Measurements from ENCODE around the gene ADGRA1.
"Not testable (repeated sequence)": the region's sequence is repeated elsewhere in the genome, so short reads cannot be mapped to it uniquely, and the experiment has no call there.

The ADGRA1 gene

GRCh38 chr10:133128126-133129070 lies 40.7 kb downstream of the ADGRA1 start:
- no peak for DNase-seq (ENCODE audit: low read depth)

- no peak for DNase-seq (ENCODE audit: low read depth)
Observed at GRCh38 chr10:133129071-133129858, 41.5 kb downstream of the ADGRA1 start.

- DNase-seq (ENCODE audit: low read depth) = no peak
Observed at GRCh38 chr10:133129859-133130495, 42.3 kb downstream of the ADGRA1 start.

- no peak for DNase-seq (ENCODE audit: low read depth)
Observed at GRCh38 chr10:133130602-133131001, 42.9 kb downstream of the ADGRA1 start.

- DNase-seq (ENCODE audit: low read depth) = no peak
Observed at GRCh38 chr10:133131053-133131452, 43.3 kb downstream of the ADGRA1 start.

- no peak for DNase-seq (ENCODE audit: low read depth)
Observed at GRCh38 chr10:133131734-133132472, 44.2 kb downstream of the ADGRA1 start.

GRCh38 chr10:133132473-133133291 lies 45.0 kb downstream of the ADGRA1 start:
- DNase-seq (ENCODE audit: low read depth) = no peak

- no peak for DNase-seq (ENCODE audit: low read depth)
Observed at GRCh38 chr10:133133471-133134231, 45.9 kb downstream of the ADGRA1 start.

- DNase-seq (ENCODE audit: low read depth) = no peak
Observed at GRCh38 chr10:133134411-133135115, 46.8 kb downstream of the ADGRA1 start.

- DNase-seq (ENCODE audit: low read depth) = no peak
Observed at GRCh38 chr10:133135116-133135465, 47.4 kb downstream of the ADGRA1 start.

GRCh38 chr10:133137486-133138145 lies 49.9 kb downstream of the ADGRA1 start:
- DNase-seq (ENCODE audit: low read depth) = not testable (repeated sequence)

- DNase-seq (ENCODE audit: low read depth) = no peak
Observed at GRCh38 chr10:133139551-133140065, 51.9 kb downstream of the ADGRA1 start.

GRCh38 chr10:133140417-133141143 lies 52.9 kb downstream of the ADGRA1 start:
- DNase-seq (ENCODE audit: low read depth) = no peak

GRCh38 chr10:133141144-133141957 lies 53.6 kb downstream of the ADGRA1 start:
- no peak for DNase-seq (ENCODE audit: low read depth)

GRCh38 chr10:133141958-133142340 lies 54.2 kb downstream of the ADGRA1 start:
- DNase-seq (ENCODE audit: low read depth) = no peak

- no peak for DNase-seq (ENCODE audit: low read depth)
Observed at GRCh38 chr10:133142523-133143199, 54.9 kb downstream of the ADGRA1 start.

GRCh38 chr10:133143200-133143533 lies 55.4 kb downstream of the ADGRA1 start:
- no peak for DNase-seq (ENCODE audit: low read depth)

Measured in stimulated activated CD8-positive, alpha-beta memory T cell treated with anti-CD3 and anti-CD28 coated beads, Interleukin-15, amount 100 ng/mL, for 24 hours (primary cell).